ENCODE measurements around the gene RECK.

The RECK gene

GRCh38 chr9:36163049-36163785, 126.5 kb downstream of the RECK start:
- DNase-seq, result no peak

DNA sequence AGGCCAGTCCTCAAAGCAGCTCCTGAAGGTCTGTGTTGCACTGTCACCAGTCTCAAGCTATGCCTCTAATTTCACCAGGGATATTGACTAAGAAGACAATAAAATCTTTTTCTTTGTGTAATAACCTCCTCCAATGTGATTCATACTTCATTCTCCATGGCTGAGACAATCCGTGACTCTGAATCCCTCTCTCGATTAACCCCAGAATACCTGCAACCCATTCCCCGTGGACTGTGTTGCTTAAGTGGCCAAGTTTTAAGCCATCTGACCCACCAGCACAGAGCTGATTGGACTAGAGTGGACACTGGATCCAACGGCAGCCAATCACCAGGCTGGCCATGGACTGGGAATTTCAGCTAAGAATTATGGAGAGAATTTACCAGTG, 127.1 kb downstream of the RECK start:
- DNase-seq, result no peak

- no peak for DNase-seq
Measured at GRCh38 chr9:36164372-36164771, 127.7 kb downstream of the RECK start.

GRCh38 chr9:36164989-36165388, 128.3 kb downstream of the RECK start:
- no peak for DNase-seq

DNA sequence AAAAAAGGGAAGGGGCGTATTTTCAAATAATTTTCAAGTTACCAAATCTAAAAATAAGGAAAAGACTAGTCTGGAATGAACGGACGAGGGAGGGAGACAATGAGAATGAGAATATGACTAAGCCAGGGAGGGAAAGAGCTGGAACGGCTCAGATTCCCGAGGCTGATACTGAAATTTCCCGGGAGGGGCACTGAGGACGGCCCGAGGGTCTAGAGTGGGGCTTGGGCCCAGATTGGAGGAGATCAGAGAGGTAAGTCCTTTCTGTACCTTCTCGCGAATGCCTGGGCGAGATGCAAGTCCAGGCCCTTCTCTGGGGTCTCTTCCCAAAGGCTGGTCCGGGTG, 129.1 kb downstream of the RECK start:
- DNase-seq, result no peak

GRCh38 chr9:36166168-36166927, 129.6 kb downstream of the RECK start:
- DNase-seq, result peak; percentile 81

GRCh38 chr9:36169166-36169565, 132.5 kb downstream of the RECK start, which contains the start of gene CCIN:
CCIN (plus strand) TSS chr9:36169388; CDS start chr9:36169503, 115 bp downstream.
- DNase-seq, result no peak

- DNase-seq, result no peak
Measured at GRCh38 chr9:36169708-36170107, 133.0 kb downstream of the RECK start.

GRCh38 chr9:36170531-36170930, 133.8 kb downstream of the RECK start:
- no peak for DNase-seq

- no peak for DNase-seq
Measured at GRCh38 chr9:36173861-36174260, 137.1 kb downstream of the RECK start.
